GM12875 (cell line): ENCODE results near the gene CHD3.
A peak's percentile ranks its signal among the peaks of the same experiment; 100 is the strongest.

Source experiments
- H3K4me3 ChIP-seq: one replicate; pipeline ENCODE4 v1.5.1; 2011; ENCODE audit warnings: low read depth, low read length, control low read depth
- CTCF ChIP-seq: IDR thresholded peaks from 2 replicates; pipeline ENCODE4 v1.5.1; 2011; ENCODE audit warnings: low read depth, mild to moderate bottlenecking, control low read depth, inconsistent platforms, low read length, moderate library complexity, borderline replicate concordance; ENCODE audit not compliant: insufficient read depth

The CHD3 gene

DNA sequence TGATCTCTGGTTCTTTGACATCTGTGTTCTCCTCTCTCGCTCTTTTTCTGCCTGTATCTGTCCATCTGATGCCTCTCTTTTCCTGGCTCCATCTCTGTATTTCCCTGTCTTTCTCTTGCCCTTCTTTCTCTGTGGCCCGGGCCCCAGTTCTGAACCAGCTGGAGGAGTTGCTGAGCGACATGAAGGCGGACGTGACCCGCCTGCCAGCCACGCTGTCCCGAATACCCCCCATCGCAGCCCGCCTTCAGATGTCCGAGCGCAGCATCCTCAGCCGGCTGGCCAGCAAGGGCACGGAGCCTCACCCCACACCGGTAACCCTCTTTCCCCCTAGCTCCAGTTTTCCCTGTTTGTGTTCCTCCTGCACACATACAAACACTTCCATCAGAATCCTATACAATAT, 21.7 kb downstream of the CHD3 start:
- TF ChIP-seq CTCF, result no peak

GRCh38 chr17:7910711-7911110, 22.1 kb downstream of the CHD3 start:
- no peak overlapping the region for H3K4me3 ChIP-seq
- TF ChIP-seq CTCF, result no peak

More for the DNA sequence above, 21.7 kb downstream of the CHD3 start:
- no peak overlapping the region for H3K4me3 ChIP-seq

- H3K4me3 ChIP-seq, result no peak overlapping the region
- TF ChIP-seq CTCF, result no peak
Measured at GRCh38 chr17:7911116-7911515, 22.5 kb downstream of the CHD3 start.

GRCh38 chr17:7912927-7913524, 24.4 kb downstream of the CHD3 start:
- peak; percentile 71 for TF ChIP-seq CTCF
- no peak overlapping the region for H3K4me3 ChIP-seq

DNA sequence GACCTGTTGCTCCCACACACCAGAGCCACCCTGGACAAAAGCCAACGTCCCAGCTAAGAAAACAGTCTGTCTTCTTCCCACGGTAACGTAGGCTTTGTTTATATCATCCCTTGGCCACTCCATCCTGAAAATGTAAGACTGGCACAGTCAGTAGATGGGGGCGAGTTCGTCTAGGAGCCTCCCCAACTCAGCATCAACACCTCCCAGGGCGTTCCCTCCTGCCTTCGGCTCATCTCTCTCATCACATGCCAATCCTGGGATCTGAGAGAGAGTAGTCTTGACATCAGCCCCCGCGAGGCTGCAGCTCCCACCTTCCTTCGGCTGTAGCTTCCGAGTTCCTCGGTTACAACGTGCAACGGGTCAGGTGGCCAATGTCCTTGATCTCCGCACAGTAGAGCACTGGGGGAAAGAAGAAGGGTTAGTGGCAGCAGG, 26.6 kb downstream of the CHD3 start:
- TF ChIP-seq CTCF, result no peak
- peak overlapping the region; percentile 58 for H3K4me3 ChIP-seq

- no peak for TF ChIP-seq CTCF
- peak within 1 kb of the TSS; percentile 58 for H3K4me3 ChIP-seq
Measured at GRCh38 chr17:7915611-7916384, 27.2 kb downstream of the CHD3 start, which contains the start of gene RNF227. TSS of gene RNF227 (minus strand) at chr17:7916289. CDS start at chr17:7916195, 94 bp downstream.

DNA sequence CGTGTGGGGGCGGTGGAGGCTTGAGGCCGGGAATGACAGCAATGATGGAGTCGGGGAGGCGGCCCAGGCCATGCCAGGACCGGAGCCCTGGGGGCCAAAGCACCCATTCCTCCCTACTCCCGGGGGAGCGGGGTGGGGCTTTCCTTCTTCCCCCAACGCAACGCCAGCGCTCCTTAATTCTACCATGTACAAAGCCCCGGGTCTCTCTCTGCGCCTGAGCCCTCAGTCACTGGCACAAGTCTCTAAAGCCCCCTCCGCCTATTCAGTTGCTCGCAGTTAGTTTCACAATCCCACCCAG, 27.7 kb downstream of the CHD3 start:
- TF ChIP-seq CTCF, result no peak

More for the DNA sequence above, 27.7 kb downstream of the CHD3 start:
- no peak overlapping the region for H3K4me3 ChIP-seq
